ENCODE results near the gene MTCH1. TPM values are rescaled to one million over a fixed set of nuclear protein-coding genes. Genes with fewer than 3 reads are reported as not detected.

The MTCH1 gene
- total and polyA plus RNA-seq, 9 of the 15 experiments (the other 6 are each of a cell fraction or from before 2014, with no cell fraction given), result 7.9 to 161 (median 118) TPM

GRCh38 chr6:37016995-37017394, 31.0 kb upstream of the MTCH1 start:
- peaks cover 4% of the 10 kb centered on the region; the same call in 1 of the 2 replicates for H4K20me1 ChIP-seq (replicated peaks; ENCODE audit: control insufficient read depth, insufficient read depth, low read length)
- CTCF ChIA-PET (ENCODE audit: low intra/inter-chr PET ratio), result interaction anchor here (0.6 to 9.7 kb wide), 4 partner anchors 155 to 287 kb away, joined by 6 to 204 read pairs (median 92); partner anchors contain the start of gene PIM1
- POLR2A ChIA-PET, result interaction anchor here (1.4 to 2.5 kb wide), 3 partner anchors 10 to 193 kb away, joined by 5 to 14 read pairs (median 8); no protein-coding TSS in a partner anchor

More at GRCh38 chr6:37016995-37017394, 31.0 kb upstream of the MTCH1 start:
- H3K9me1 ChIP-seq (ENCODE audit: control insufficient read depth, insufficient read depth, low read length), result peaks cover 3% of the 10 kb centered on the region
- H3K9ac ChIP-seq (ENCODE audit: insufficient read depth in 1 of 2, low read depth in 2 of 2, low read length in 2 of 2), result no peak overlapping the region
- H3K27ac ChIP-seq (ENCODE audit: extremely low read depth, low read depth, low read length), result no peak overlapping the region
- FAIRE-seq, result no peak
- H3K9me3 ChIP-seq (replicated peaks; ENCODE audit: control insufficient read depth, insufficient read depth, low read depth, low read length), result no peaks in the 10 kb centered on the region
- no peak overlapping the region for H3K4me2 ChIP-seq (ENCODE audit: insufficient read depth, low read length)
- H3K27me3 ChIP-seq (ENCODE audit: control insufficient read depth in 2 of 2, insufficient read depth in 2 of 2, low read length in 2 of 2), result no peaks in the 10 kb centered on the region; a peak in 1 of 5 replicates
- 0 out of 2 replicates have a peak overlapping the region, but pooled peaks have one; percentile 2 for H2AFZ ChIP-seq (ENCODE audit: low read depth, low read length)
- DNase-seq (ENCODE audit: extremely low read depth in 1 of 4, low spot score in 3 of 4), result no peak
- intact Hi-C loops (cut with micrococcal nuclease) (loop anchor here (10.0 kb wide), 1 partner anchor 102 kb away; no protein-coding TSS in a partner anchor), in situ Hi-C loops (cut with MboI) (loop anchor here (25.0 kb wide), 1 partner anchor 1470 kb away; no protein-coding TSS in a partner anchor)
- no peak overlapping the region for H3K4me3 ChIP-seq
- TF ChIP-seq ATF4 (CRISPR knock-in tag; IDR thresholded peaks at IDR 0.05) (no peak), NELFE (IDR thresholded peaks at IDR 0.05; ENCODE audit: insufficient read depth, insufficient read length) (no peak), SP1 (CRISPR knock-in tag; IDR thresholded peaks at IDR 0.05) (no peak), NFATC3 (IDR thresholded peaks at IDR 0.05) (no peak), ZNF12 (CRISPR knock-in tag; IDR thresholded peaks at IDR 0.05) (no peak), ZKSCAN8 (CRISPR knock-in tag; IDR thresholded peaks at IDR 0.05) (no peak), ETS2 (tag; IDR thresholded peaks at IDR 0.05; ENCODE audit: borderline replicate concordance, poor library complexity, severe bottlenecking) (no peak)
- ATAC-seq, result no peak
- H3K79me2 ChIP-seq (ENCODE audit: control insufficient read depth, insufficient read depth, low read length), result no peaks in the 10 kb centered on the region
- BruUV-seq (replicated peaks), result no TSS peak
- no peaks in the 10 kb centered on the region for H3K36me3 ChIP-seq (ENCODE audit: control insufficient read depth, insufficient read depth, low read length)
- WGBS (ENCODE audit: insufficient coverage, low coverage, missing lambda C conversion rate), result 36% methylated on average over 3 of the region's 3 CpGs
- H3K4me1 ChIP-seq (replicated peaks in 1 of 2; ENCODE audit: control insufficient read depth in 2 of 2, insufficient read depth in 2 of 2, low read length in 2 of 2), result peaks cover 13 to 20% of the 10 kb centered on the region in 2 experiments
